Upper lobe of left lung (tissue), 4 donors: ENCODE measurements around the gene B3GNT2.

ENCODE experiments used
- CTCF ChIP-seq, 6 experiments: fragments of 450-650 bp in 4 of 6; fragments of 200-600 bp in 2 of 6; sonication (generic) in 2 of 6; IDR thresholded peaks; one replicate each; pipeline ENCODE4 v1.5.1; 2016 to 2019; ENCODE audit warnings: antibody characterized with exemption in 6 of 6
- POLR2A ChIP-seq, 4 donors: fragments of 450-650 bp; IDR thresholded peaks; one replicate each; pipeline ENCODE4 v1.5.1; 2016 to 2017; ENCODE audit warnings: antibody characterized with exemption in 4 of 4, mild to moderate bottlenecking in 2 of 4
- POLR2AphosphoS5 ChIP-seq, 2 donors: sonication (generic); formaldehyde crosslinking; IDR thresholded peaks; one replicate each; pipeline ENCODE4 v1.5.1; 2017; ENCODE audit warnings: antibody characterized with exemption in 2 of 2

GRCh38 chr2:62204998-62205496 is 9.1 kb downstream of the B3GNT2 start:
- TF ChIP-seq CTCF (IDR thresholded peaks at IDR 0.05): no peak
- no peak for TF ChIP-seq POLR2A (IDR thresholded peaks at IDR 0.05)
- no peak for TF ChIP-seq POLR2AphosphoS5 (IDR thresholded peaks at IDR 0.05)
